GM18909 (cell line): ENCODE measurements around the gene CARD10.
"Not testable (repeated sequence)": the region's sequence is repeated elsewhere in the genome, so short reads cannot be mapped to it uniquely, and the experiment has no call there.

Source experiments
- ATAC-seq: cut with Tn5 transposase; IDR thresholded peaks from one replicate; pipeline ENCODE4 v1.9.1; 2021; ENCODE audit warnings: mild to moderate bottlenecking; ENCODE audit not compliant: unreplicated experiment, poor library complexity

Gene CARD10

GRCh38 chr22:37555029-37555428 lies 35.8 kb upstream of the CARD10 start:
- no peak for ATAC-seq

- ATAC-seq: no peak
Measured at GRCh38 chr22:37553725-37554124, 34.5 kb upstream of the CARD10 start.

GRCh38 chr22:37552524-37553163 lies 33.4 kb upstream of the CARD10 start:
- no peak for ATAC-seq

DNA sequence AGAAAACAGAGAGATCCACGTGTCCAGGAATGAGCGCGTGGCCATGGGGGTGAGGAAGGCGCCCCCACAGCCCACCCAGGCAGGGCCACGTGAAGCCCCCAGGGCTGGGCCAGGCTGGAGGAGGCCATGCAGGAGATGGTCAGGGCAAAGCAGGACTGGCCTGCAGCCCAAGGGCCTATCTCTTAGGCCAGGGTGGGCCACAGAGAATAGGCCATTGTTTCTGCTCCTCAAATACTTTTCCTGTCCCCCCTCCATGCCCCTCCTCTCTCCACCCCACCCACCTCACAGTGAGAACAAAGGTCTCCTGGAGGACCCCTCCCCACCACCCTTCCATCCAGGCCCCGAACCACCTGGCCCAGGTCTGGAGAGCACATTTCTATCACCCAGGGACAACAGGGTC lies 32.8 kb upstream of the CARD10 start:
- no peak for ATAC-seq

- not testable (repeated sequence) for ATAC-seq
Measured at GRCh38 chr22:37550921-37551320, 31.7 kb upstream of the CARD10 start.

DNA sequence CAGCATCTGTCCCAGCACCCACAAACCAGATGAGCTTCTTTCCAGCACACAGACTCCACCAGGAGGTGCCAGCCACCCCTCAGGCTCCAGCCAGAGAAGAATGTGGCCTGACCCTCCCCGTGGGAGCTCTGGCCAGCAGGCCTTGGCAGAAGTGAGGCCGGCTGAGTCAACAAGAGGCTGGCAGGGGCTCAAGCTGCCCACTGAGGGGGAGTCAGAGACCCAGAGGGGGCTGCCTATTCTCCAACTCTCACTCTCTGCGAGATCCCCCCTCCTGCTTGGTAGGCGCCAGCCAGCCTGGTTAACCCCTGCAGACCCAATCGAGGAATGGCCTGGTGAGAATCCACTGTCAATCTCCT lies 30.5 kb upstream of the CARD10 start:
- ATAC-seq: no peak

GRCh38 chr22:37547251-37547741 lies 28.1 kb upstream of the CARD10 start:
- no peak for ATAC-seq

DNA sequence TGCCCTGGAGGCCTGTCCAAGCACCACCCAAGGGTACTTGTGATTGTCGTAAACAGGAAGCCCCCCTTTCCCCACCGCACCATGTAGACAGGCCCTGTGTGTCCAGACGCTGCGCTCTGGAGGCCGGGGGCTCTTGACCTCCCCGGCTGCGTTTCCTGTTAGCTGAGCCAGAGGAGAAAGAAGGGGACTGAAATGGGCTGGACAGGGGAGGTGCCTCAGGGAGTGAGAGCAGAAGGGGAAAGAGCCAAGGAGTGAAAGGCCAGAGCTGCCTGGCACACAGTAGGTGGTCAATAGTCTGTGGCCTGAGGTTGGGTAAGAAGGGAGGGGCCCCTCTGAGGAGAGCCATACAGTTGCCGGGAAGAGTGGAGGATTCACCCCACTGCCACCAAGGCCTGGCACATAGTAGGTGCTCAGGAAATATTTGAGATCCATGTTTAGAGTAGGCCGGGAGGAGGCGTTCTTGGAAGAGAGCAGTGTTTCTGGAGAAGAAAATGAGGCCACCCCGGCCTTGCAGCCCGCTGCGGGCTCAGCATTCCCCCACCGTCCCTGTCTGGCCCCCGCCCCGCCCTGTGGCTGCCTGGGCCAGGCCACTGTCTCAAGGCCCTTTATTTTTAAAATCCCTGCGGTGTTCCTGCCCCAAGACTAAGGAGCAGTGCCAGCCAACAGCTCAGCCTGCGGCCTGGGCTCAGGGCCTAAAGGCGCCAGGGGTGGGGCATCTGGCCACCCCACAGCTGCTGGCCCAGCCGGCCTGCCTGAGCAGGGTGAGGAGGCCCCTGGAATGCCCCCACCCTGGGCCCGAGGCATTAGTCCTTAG lies 27.4 kb upstream of the CARD10 start:
- ATAC-seq: no peak

GRCh38 chr22:37545703-37546436 lies 26.7 kb upstream of the CARD10 start:
- ATAC-seq: no peak

- ATAC-seq: no peak
Measured at GRCh38 chr22:37544955-37545702, 25.9 kb upstream of the CARD10 start.

DNA sequence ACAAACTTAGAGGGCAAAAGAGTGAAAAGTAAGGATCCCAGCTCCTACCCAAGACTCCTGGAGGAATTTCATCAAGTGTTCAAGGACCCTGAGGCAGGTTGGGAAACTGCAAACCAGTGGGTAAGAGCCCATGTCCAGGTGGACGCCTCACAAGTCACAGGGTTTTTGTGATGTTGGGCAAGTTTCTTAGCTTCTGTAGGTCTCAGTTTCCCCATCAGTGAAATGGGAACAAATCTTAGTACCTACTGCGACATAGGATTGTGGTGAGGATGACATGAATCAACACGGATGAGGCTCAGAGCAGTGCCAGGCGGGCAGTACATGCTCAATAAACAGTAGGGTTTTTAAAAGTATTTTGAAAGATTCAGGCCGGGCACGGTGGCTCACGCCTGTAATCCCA lies 23.7 kb upstream of the CARD10 start:
- no peak for ATAC-seq

- ATAC-seq: not testable (repeated sequence)
Measured at GRCh38 chr22:37542416-37542815, 23.2 kb upstream of the CARD10 start.

DNA sequence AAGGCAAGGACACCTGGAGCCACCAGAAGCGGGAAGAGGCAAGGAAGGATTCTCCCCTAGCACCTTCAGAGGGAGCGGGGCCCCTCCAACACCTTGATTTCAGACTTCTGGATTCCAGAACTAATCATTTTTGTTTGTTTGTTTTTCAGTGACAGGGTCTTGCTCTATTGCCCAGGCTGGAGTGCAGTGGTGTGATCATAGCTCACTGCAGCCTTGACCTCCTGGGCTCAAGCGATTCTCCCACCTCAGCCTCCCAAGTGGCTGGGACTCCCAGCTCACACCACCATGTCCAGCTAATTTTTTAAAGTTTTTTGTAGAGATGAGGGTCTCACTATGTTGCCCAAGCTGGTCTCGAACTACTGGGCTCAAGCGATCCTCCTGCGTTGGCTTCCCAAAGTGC lies 20.6 kb upstream of the CARD10 start:
- ATAC-seq: not testable (repeated sequence)

- ATAC-seq: peak; percentile 85
Measured at GRCh38 chr22:37538590-37539357, 19.6 kb upstream of the CARD10 start.

DNA sequence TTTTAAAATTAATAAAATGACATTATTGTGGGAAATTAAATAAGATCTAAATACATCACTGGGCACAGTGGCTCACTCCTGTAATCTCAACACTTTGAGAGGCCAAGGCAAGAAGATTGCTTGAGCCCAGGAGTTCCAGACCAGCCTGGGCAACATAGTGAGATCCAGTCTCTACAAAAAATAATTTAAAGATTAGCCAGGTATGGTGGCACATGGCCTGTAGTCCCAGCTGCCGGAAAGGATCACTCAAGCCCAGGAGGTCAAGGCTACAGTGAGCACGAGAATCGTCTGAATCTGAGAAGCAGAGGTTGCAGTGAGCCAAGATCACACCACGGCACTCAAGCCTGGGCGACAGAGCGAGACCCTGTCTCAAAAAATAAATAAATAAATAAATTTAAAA lies 15.9 kb upstream of the CARD10 start:
- ATAC-seq: no peak

GRCh38 chr22:37534445-37534844 lies 15.2 kb upstream of the CARD10 start:
- ATAC-seq: no peak

DNA sequence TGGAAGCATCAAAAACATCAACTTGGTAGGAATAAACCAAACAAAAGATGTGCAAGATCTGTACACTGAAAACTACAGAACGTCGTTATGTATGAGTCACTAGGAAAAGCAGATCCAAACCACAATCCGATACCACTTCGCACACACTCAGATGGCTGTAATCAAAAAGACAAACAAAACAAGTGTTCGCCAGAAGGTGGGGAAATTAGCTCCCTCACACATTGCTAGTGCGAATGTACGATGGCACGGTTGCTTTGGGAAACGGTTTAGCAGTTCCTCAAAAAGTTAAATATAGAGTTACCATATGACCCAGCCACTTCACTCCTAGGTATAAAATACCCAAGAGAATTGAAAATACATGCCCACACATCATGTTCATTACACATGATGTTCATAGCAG lies 14.8 kb upstream of the CARD10 start:
- no peak for ATAC-seq

GRCh38 chr22:37529652-37530345 lies 10.6 kb upstream of the CARD10 start:
- no peak for ATAC-seq

DNA sequence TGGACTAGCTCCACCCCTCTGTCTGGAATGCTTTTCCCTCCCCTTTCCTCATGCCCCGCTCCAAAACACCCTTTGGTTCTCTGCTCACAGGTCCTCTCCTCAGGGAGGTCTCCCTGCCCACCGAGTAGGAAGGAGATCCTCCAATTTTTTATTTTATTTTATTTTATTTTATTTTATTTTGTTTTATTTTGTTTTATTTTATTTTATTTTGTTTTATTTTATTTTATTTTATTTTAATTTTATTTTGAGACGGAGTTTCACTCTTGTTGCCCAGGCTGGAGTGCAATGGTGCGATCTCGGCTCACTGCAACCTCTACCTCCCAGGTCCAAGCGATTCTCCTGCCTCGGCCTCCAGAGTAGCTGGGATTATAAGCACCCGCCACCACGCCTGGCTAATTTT lies 8.7 kb upstream of the CARD10 start:
- ATAC-seq: not testable (repeated sequence)
